GM21515 (cell line): ENCODE results near the gene ATP1A1.
A peak's percentile ranks its signal among the peaks of the same experiment; 100 is the strongest.

ENCODE experiments used
- ATAC-seq: cut with Tn5 transposase; IDR thresholded peaks from one replicate; pipeline ENCODE4 v1.9.1; 2021; ENCODE audit not compliant: unreplicated experiment

ATP1A1 gene

GRCh38 chr1:116370181-116370580, 2.9 kb upstream of the ATP1A1 start:
- ATAC-seq: no peak

- no peak for ATAC-seq
These were observed 1.3 kb upstream of the ATP1A1 start for GRCh38 chr1:116371752-116372151.

GRCh38 chr1:116372191-116372590, 853 bp upstream of the ATP1A1 start:
- ATAC-seq: no peak

- ATAC-seq: peak; percentile 5
These were observed 648 bp downstream of the ATP1A1 start for GRCh38 chr1:116373431-116374352.

GRCh38 chr1:116374353-116375147, 1.5 kb downstream of the ATP1A1 start:
- ATAC-seq: no peak

GRCh38 chr1:116375148-116375886, 2.3 kb downstream of the ATP1A1 start:
- ATAC-seq: no peak

GRCh38 chr1:116375887-116376728, 3.1 kb downstream of the ATP1A1 start:
- no peak for ATAC-seq

- no peak for ATAC-seq
These were observed 3.7 kb downstream of the ATP1A1 start for GRCh38 chr1:116376729-116377086.

GRCh38 chr1:116377541-116378529, 4.8 kb downstream of the ATP1A1 start:
- peak; percentile 60 for ATAC-seq

GRCh38 chr1:116379057-116379630, 6.1 kb downstream of the ATP1A1 start:
- no peak for ATAC-seq

GRCh38 chr1:116379674-116380498, 6.8 kb downstream of the ATP1A1 start:
- ATAC-seq: no peak

GRCh38 chr1:116380499-116381242, 7.6 kb downstream of the ATP1A1 start:
- ATAC-seq: no peak

GRCh38 chr1:116382321-116382720, 9.3 kb downstream of the ATP1A1 start:
- ATAC-seq: no peak

- no peak for ATAC-seq
These were observed 9.9 kb downstream of the ATP1A1 start for GRCh38 chr1:116382857-116383483.

GRCh38 chr1:116386042-116386441, 13.0 kb downstream of the ATP1A1 start:
- ATAC-seq: no peak

- no peak for ATAC-seq
These were observed 14.5 kb downstream of the ATP1A1 start for GRCh38 chr1:116387551-116387950.

GRCh38 chr1:116388122-116388521, 15.1 kb downstream of the ATP1A1 start:
- no peak for ATAC-seq
